SK-N-SH (cell line): Measurements from ENCODE around the gene IRX3.

Experiments used
- EP300 ChIP-seq, 2 experiments: IDR thresholded peaks; 2 replicates each; pipeline versions ENCODE4 v1.4.0 to v1.6.1; 2012; ENCODE audit warnings: borderline replicate concordance in 1 of 2, low read depth in 1 of 2, low read length in 1 of 2
- POLR2AphosphoS5 ChIP-seq: IDR thresholded peaks from 2 replicates; pipeline ENCODE4 v1.6.1; 2012; ENCODE audit warnings: low read depth, low read length
- YY1 ChIP-seq: IDR thresholded peaks from 2 replicates; pipeline ENCODE4 v1.4.0; 2012; ENCODE audit warnings: low read depth, mild to moderate bottlenecking
- TF ChIP-seq, protein P1 (sequence below): IDR thresholded peaks from 2 replicates; pipeline ENCODE4 v1.4.0; 2012; ENCODE audit warnings: low read depth

DNA sequence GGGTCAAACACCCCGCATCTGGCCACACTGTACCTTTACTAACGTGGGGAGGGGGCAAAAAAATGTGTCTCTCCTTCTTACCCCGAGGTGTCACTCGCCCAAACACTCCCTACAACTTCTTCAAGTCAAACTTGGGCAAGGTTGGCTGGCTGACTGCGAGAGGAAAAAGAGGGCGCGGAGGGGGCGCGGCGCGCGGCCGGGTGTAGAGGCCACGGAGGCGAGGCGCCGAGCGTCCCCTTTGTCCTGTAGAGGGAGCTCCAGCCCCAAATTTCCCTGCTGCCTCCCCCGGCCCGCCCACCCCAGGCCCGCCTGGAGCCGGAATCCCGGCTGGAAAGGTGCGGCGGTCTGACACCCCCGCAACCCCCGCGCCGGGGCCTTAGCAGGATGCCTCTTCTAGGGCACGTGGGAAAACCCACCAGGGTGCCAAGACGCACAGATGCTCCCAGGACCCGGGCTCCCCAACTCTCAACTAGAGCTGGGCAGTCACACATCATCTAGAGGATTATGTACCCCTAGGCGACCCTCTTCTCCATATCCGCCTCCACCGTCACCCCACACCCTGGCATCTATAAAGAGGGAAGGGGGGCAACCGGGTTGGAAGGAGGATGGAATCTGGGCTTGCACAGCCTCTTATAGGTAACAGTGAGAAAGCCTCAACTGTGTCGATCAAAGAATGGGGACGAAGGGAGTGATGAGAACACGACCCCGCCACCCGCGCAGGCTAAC lies 4.2 kb downstream of the IRX3 start:
- no peak for TF ChIP-seq POLR2AphosphoS5
- no peak for TF ChIP-seq YY1
- TF ChIP-seq, protein P1, sequence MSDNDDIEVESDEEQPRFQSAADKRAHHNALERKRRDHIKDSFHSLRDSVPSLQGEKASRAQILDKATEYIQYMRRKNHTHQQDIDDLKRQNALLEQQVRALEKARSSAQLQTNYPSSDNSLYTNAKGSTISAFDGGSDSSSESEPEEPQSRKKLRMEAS = no peak
- TF ChIP-seq EP300 (IDR thresholded peaks at IDR 0.05; ENCODE audit: borderline replicate concordance in 1 of 2, low read depth in 1 of 2, low read length in 1 of 2) = no peak
